ENCODE measurements around the gene SLC18A3.

The SLC18A3 gene

DNA sequence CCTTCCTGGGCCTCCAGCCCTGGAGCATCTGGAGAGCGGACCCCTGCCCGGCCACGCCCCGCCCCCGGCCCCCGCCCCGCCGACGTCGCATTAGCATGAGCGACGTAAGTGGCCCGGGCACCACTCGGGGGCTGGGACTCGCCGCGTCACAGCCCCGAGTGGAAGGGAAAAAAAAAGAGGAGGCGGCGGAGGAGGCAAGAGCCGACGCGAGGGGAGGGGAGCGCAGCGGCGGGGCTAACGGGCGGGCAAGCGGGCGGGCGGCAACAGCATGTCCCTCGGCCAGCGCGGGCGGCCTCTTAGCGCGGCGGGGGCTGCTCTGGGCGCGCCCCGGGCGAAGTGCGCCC lies at the start of gene SLC18A3:
Gene SLC18A3 (plus strand): TSS at position 197 of the 344 bp plus-strand sequence. CDS start 431 bp downstream, outside the sequence.
- no peak for DNase-seq (ENCODE audit: low read depth)

- DNase-seq (ENCODE audit: low read depth), result no peak
These were observed 49.6 kb upstream of the SLC18A3 start for GRCh38 chr10:49560526-49560925.

- DNase-seq (ENCODE audit: low read depth), result no peak
These were observed 47.2 kb upstream of the SLC18A3 start for GRCh38 chr10:49562893-49563292.

DNA sequence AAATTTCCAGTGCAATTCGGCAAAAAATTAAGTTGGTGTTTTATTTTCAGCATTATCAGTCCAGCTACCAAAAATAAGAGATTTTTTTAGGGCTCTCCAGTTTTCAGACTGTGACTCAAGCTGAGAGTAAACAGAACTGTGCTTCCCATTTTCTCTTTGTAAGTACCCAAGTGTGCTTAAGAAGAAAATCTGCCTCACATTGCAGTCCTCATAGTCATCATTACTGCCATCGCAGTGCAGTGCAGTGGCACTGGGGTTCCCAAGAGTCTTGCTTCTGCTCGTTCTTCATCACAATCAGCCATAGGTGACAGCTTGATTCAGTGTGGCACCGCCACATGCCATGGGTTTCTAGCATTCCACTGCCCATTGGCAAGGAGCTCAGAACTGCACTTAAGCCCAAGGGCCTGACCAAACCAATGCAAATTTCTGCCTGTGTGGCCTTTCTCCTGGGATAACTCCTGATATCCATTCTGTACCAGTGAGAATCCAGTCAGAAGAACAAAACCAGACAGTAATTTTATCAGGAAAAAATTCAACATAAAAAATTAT lies 45.6 kb upstream of the SLC18A3 start:
- no peak for DNase-seq (ENCODE audit: low read depth)

DNA sequence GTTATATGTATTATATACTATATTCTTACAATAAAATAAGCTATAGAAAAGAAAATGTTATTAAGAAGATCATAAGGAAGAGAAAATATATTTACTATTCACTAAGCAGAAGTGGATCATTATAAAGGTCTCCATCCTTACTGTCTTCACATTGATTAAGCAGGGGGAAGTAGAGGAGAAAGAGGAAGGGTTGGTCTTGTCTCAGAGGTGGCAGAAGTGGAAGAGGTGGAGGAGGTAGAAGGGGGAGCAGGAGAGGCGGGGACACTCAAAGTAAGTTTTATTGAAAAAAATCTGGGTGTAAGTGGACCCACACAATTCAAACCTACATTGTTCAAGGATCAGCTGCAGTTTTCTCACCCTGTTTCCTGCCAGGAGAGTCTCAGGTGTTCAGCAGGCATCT lies 42.3 kb upstream of the SLC18A3 start:
- DNase-seq (ENCODE audit: low read depth), result no peak

DNA sequence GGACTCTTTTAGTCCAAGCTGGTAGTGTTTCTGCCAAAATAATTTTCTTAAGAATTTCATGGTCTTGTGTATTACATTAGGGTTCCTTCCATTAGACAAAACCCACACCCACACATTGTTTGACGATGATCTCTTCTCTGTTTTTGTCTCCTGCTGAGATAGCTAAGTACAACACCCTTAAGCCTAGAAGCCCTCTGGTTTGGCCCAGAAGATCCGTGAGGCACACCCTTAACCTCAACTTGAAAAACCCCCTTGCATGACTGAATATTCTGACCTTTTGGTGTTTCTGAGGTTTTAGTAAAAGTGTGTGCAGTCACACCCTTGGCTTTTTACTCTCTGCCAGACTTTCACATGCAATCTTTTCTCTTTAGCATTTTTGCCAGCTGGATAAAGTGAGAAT lies 41.9 kb upstream of the SLC18A3 start:
- no peak for DNase-seq (ENCODE audit: low read depth)

DNA sequence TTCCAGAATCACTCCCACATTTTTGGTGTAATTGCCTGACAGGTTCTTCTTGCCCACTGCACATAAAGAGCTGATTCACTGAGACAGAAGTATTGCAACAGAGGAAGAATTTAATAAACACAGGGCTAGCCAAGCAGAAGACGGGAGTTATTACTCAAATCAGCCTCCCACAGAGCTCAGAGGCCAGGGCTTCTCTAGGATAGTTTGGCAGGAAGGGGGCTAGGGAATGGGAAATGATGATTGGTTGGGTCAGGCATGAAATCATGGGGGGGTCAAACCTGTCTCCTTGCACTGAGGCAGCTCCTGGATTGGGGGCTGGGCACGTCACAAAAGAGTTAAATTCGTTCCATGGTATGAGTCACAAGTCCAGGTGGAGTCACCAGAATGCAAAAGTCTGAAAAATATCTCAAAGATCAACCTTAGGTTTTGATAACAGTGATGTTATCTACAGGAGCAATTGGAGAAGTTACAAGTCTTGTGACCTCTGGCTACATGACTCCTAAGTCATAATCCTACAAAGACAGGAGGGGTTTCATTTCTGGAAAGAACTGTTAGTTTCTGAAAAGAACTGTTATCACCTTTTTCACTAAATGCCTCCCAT lies 41.0 kb upstream of the SLC18A3 start:
- peak; percentile 83 for DNase-seq (ENCODE audit: low read depth)

GRCh38 chr10:49571388-49571787 lies 38.7 kb upstream of the SLC18A3 start:
- DNase-seq (ENCODE audit: low read depth), result no peak

GRCh38 chr10:49572594-49573114 lies 37.5 kb upstream of the SLC18A3 start:
- no peak for DNase-seq (ENCODE audit: low read depth)

- DNase-seq (ENCODE audit: low read depth), result no peak
These were observed 34.5 kb upstream of the SLC18A3 start for GRCh38 chr10:49575489-49576072.

GRCh38 chr10:49577182-49577925 lies 32.8 kb upstream of the SLC18A3 start:
- DNase-seq (ENCODE audit: low read depth), result no peak

DNA sequence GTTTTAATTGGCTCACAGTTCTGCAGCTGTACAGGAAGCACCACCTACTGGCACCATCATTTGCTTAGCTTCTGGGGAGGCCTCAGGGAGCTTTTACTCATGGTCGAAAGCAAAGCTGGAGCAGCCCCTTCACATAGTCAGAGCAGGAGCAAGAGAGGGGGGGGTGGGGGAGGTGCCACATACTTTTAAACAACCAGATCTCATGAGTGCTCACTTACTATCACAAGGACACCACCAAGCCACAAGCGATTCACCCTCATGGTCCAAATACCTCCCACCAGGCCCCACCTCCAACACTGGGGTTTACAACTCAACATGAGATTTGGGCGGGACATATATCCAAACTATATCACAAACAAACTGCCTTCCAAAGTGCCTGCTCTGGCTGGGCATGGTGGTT lies 31.7 kb upstream of the SLC18A3 start:
- no peak for DNase-seq (ENCODE audit: low read depth)

DNA sequence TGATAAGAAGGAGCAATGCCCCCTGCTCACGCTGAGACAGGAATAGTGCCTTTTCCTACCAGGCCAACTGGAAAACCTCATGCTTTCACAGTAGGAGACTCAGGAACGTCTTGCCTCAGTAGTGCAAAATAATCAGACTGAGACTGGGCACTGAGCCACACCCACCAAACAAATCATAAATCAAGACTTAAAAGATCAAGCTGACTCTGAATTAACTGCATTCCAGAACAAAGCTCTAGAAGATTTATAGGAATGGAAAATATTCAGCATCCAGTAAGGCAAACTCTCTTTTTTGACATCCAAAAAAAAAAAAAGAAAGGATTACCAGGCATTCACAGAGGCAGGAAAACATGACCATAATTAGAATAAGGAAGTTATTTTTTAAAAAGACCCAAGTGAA lies 30.5 kb upstream of the SLC18A3 start:
- no peak for DNase-seq (ENCODE audit: low read depth)

- no peak for DNase-seq (ENCODE audit: low read depth)
These were observed 24.7 kb upstream of the SLC18A3 start for GRCh38 chr10:49585387-49585786.

DNA sequence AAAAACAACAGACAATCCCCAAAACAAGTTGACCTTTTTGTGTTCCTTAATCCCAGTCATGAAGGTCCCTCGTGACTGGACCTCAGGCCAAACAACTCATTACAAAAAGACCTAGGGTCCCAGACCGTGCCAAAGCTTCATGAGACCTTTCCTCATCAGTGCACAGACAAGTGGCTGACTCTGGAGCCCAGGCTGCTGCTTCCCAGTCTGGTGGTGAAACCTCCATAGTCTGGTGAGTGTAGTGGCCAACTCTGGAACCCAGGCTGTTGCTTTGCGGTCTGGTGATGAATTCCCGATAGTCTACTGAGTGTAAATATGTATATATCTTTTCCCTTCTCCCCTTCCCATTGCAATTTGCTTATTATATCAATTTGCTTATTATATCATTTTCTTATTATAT lies 22.1 kb upstream of the SLC18A3 start:
- DNase-seq (ENCODE audit: low read depth), result no peak

GRCh38 chr10:49592726-49593563 lies 17.2 kb upstream of the SLC18A3 start:
- DNase-seq (ENCODE audit: low read depth), result peak; percentile 22

DNA sequence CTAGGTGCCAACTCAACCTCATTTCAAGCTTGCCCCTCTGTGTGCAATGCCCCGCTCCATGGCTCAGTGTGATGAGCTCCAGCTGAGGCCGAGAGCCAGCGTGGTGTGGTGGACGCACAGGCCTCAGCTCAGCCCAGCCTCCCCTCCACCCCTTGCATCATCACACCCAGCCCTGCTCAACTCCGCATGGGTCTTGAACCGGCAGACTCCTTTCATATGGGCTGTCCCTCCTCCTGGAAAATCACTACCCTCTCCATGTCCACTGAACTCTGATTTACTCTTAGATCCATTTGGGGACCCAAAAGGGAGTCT lies 16.6 kb upstream of the SLC18A3 start:
- DNase-seq (ENCODE audit: low read depth), result no peak

DNA sequence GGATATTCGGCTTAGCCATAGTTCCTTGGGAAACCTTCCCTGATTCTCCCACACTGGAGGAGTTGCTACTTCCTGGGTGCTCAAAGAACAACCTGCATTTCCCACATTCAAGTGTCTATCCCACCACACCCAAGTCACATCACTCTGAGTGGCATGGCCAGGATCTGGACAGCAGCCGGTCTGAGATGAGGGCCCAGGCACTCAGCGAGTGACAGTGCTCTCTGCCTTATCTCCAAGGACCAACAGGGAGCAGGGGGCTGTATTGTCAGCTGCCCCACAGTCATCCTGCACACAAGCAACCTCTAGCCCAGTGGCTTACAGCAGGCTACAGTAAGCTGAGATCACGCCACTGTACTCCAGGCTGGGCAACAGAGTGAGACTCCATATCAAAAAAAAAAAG lies 16.1 kb upstream of the SLC18A3 start:
- DNase-seq (ENCODE audit: low read depth), result no peak

DNA sequence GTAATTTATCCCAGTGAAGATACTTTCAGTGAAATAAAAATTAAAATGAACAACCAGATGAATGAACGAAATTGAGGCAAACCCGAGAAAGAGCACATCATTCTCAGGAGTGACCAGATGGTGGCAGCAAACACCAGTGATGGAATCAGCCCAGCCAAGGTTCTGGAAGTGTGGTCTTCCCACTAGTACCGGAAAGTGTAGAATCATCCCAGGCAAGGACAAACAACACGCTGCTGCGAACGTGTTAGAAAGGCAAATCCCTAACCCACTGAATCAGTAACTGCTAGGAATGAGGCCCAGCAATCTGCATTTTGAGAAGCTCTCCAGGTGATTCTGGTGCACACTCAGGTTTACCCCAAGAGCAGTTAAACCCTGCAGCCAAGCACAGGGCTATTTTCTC lies 15.5 kb upstream of the SLC18A3 start:
- DNase-seq (ENCODE audit: low read depth), result no peak

GRCh38 chr10:49595003-49595712 lies 15.0 kb upstream of the SLC18A3 start:
- no peak for DNase-seq (ENCODE audit: low read depth)

DNA sequence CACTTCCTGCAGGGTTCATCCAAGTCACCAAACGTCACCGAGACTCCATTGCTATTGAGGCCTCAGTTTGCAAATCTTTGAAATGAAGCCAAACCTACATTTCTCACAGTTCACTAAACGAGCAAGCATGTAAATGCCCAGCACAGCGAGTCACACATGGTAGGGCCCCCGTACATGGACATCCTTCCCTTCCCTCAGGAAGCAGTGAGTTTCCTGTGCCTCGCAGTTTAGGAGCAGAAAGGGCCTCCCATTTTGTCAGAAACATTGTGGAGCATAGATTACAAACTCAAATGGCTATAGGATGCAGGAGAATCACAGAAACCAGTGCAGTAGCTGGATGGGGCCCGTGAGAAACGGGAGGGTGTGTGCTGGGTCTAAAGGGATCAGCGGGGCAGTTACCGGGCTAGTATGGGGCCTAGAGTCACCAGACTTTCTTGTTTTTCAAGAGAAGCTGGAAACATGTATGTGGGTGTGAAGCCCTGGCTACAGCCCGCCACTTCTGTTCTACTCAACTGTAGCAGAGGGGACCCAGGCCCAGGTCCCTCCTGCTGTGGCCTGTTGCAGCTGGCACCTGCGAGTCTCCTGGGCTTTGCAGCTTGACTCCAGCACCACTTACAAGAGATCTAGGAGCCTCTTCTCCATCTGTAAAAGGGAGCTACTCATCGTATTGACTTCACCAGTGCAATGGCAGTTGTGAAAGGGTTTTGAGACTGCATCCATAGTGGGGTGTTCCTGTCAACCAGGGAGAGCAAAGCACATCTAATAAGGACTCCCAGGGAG lies 14.2 kb upstream of the SLC18A3 start:
- DNase-seq (ENCODE audit: low read depth), result no peak

Measured in non-pigmented ciliary epithelial cell (primary cell).